CD4-positive, alpha-beta T cell (primary cell): Measurements from ENCODE around the gene MRPS23. TPM values are rescaled to one million over a fixed set of nuclear protein-coding genes. Genes with fewer than 3 reads are reported as not detected.

ENCODE experiments used
- ATAC-seq: fragments of 200-7000 bp; cut with Tn5 transposase; one replicate; pipeline ENCODE4 v1.10.0; 2022; ENCODE audit warnings: mild to moderate bottlenecking; ENCODE audit not compliant: poor library complexity
- CTCF ChIA-PET: fragments of 350-600 bp; sonication (Branson Sonifier 250); formaldehyde crosslinking; loops from one replicate; lab custom pipeline; 2021; ENCODE audit warnings: antibody characterized with exemption, inconsistent platforms; lab: Charles Lee
- POLR2A ChIA-PET: fragments of 350-600 bp; sonication (Branson Sonifier 250); formaldehyde crosslinking; loops from one replicate; lab custom pipeline; 2021; ENCODE audit warnings: antibody characterized with exemption, inconsistent platforms; lab: Charles Lee
- DNase-seq, 14 experiments: peaks; one replicate each; pipeline ENCODE4 v3.0.0-alpha.2; 2013 to 2020; ENCODE audit warnings: mixed read lengths in 2 of 14
- H3K27ac ChIP-seq, 2 donors: one replicate each; pipeline versions ENCODE4 v1.5.1 to v1.7.0; 2013; ENCODE audit warnings: low read length in 2 of 2, low read depth in 1 of 2, mild to moderate bottlenecking in 1 of 2
- H3K27me3 ChIP-seq, 2 experiments: 1 replicate in 1 of 2; 2 replicates in 1 of 2; pipeline versions ENCODE4 v1.6.1 to v1.7.0; 2013; ENCODE audit warnings: low read length in 2 of 2, control low read depth in 1 of 2, mild to moderate bottlenecking in 1 of 2, moderate library complexity in 1 of 2; ENCODE audit not compliant: insufficient read depth in 2 of 2, control insufficient read depth in 1 of 2
- H3K36me3 ChIP-seq: one replicate; pipeline ENCODE4 v1.6.1; 2013; ENCODE audit warnings: low read length, control low read depth; ENCODE audit not compliant: insufficient read depth
- H3K4me1 ChIP-seq: one replicate; pipeline ENCODE4 v1.6.1; 2013; ENCODE audit warnings: low read length, control low read depth; ENCODE audit not compliant: insufficient read depth
- H3K4me3 ChIP-seq: one replicate; pipeline ENCODE4 v1.5.1; 2013; ENCODE audit warnings: mild to moderate bottlenecking, low read length, moderate library complexity
- H3K9me3 ChIP-seq, 2 experiments: 1 replicate in 1 of 2; 2 replicates in 1 of 2; pipeline versions ENCODE4 v1.6.1 to v1.7.0; 2013; ENCODE audit warnings: low read length in 2 of 2, mild to moderate bottlenecking in 2 of 2, control low read depth in 1 of 2, moderate library complexity in 1 of 2; ENCODE audit not compliant: control insufficient read depth in 1 of 2, insufficient read depth in 1 of 2
- H3K27ac Mint-ChIP-seq: one replicate; pipeline ENCODE4 v1.8.0; 2020; ENCODE audit warnings: mixed read lengths
- H3K27me3 Mint-ChIP-seq: one replicate; pipeline ENCODE4 v1.8.0; 2021; ENCODE audit warnings: mixed read lengths
- H3K36me3 Mint-ChIP-seq: one replicate; pipeline ENCODE4 v1.8.0; 2021; ENCODE audit warnings: low read depth, mixed read lengths
- H3K4me1 Mint-ChIP-seq: one replicate; pipeline ENCODE4 v1.8.0; 2021; ENCODE audit warnings: low read depth, mixed read lengths
- H3K4me3 Mint-ChIP-seq: one replicate; pipeline ENCODE4 v1.8.0; 2020; ENCODE audit warnings: mild to moderate bottlenecking, mixed read lengths
- H3K9me3 Mint-ChIP-seq: one replicate; pipeline ENCODE4 v1.8.0; 2020; ENCODE audit warnings: mixed read lengths
- intact Hi-C, 2 experiments: fragments of 100-400 bp; cut with DNase I in 1 of 2; cut with micrococcal nuclease in 1 of 2; formaldehyde crosslinking; loops; one replicate each; pipeline versions ENCODE4 v1.15.1 to v1.9.0; 2023 to 2025; cut with DNase I, micrococcal nuclease
- polyA plus RNA-seq, 2 donors: library from polyadenylated mRNA; unstranded; fragments of 120-200 nt; gene quantifications; one replicate each; pipeline ENCODE4 v1.2.1, GENCODE V29; 2013
- total RNA-seq, 174 experiments: library from RNA in 2 of 174; stranded (reverse) in 2 of 174; gene quantifications; one replicate each; pipeline ENCODE4 v1.2.3 and lab custom pipeline; 2021 to 2026
- TF ChIP-seq, protein P1 (sequence below): fragments of 200-600 bp; IDR thresholded peaks from one replicate; pipeline ENCODE4 v1.8.0; 2022; ENCODE audit warnings: antibody characterized with exemption, mild to moderate bottlenecking

MRPS23 gene
- total RNA-seq (10 to 100 TPM; 14.6 to 14.7 TPM), total RNA-seq (lab: John Stamatoyannopoulos, UW) (12.5 to 138 (median 33.8) reads per million in 172 experiments)
- polyA plus RNA-seq (2013, experiment 1 of 2): 31.0 TPM
- polyA plus RNA-seq (2013, experiment 2 of 2): 27.8 TPM

DNA sequence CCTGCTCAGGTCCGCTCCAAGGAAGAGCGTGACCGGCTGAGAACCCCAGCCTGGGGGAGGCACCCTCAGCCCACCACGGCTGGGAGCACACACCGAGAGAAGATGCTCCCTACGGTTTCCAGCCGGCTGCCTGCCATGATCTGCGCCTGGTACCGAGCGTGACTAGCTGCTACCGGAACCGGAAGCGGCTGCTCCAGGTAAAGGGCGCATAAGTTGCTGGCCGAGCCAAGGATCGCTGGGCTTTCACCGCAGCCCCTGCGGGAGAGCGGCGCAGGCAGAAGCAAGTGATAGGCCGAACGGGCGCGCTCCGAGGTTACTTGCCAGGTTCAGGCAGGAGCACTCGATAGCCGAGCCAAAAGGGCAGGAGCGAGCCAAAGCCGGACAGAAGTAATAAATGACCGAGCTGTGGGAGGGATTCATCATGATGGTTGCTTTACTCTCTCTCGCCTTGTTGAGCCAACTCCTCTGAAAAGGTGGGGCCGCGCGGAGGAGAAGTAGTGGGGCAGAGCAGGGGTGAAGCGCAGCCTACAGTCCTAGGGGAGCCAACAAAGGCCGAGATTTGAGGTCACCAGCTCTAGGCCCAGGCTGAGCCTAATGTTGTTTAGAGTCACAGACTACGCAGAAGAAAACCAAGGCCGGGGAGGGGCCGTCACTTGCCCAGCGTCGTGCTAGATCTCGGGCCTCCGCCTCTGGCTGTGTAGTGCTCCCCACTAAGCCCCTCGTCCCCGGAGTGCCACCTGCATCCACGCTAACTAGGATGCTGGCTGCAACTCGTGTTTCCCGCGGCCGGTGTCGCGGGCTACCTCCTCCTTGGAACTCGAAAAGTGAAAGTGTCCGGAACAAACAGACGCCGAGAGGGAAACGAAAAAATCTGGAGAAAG, at the start of gene MRPS23:
TSS of gene MRPS23 (minus strand) at position 171 of the 881 bp plus-strand sequence. CDS start at position 137, 34 bp downstream.
- H3K36me3 ChIP-seq: peaks cover 19% of the 10 kb centered on the region
- intact Hi-C loops: loop anchor here in 1 of 2 experiments (1.0 to 10.0 kb wide), 5 partner anchors 157 to 667 kb away; partner anchors contain the start of genes MKS1, MSI2 and SRSF1
- ATAC-seq (peak; percentile 91), DNase-seq (peak; percentile 92 to 99 (median 95))
- peaks cover 32% of the 10 kb centered on the region for H3K36me3 Mint-ChIP-seq
- no peaks in the 10 kb centered on the region for H3K27me3 Mint-ChIP-seq
- peak within 1 kb of the TSS; percentile 88 to 93 for H3K27ac ChIP-seq
- peaks cover 42% of the 10 kb centered on the region for H3K4me1 ChIP-seq
- H3K9me3 Mint-ChIP-seq: no peaks in the 10 kb centered on the region
- peak within 1 kb of the TSS; percentile 99 for H3K4me3 ChIP-seq
- no peaks in the 10 kb centered on the region for H3K27me3 ChIP-seq
- no peaks in the 10 kb centered on the region for H3K9me3 ChIP-seq
- ChIA-PET POLR2A (interaction anchor here (0.5 to 2.8 kb wide), 36 partner anchors 8 to 1770 kb away, joined by 3 to 61 read pairs (median 4); partner anchors contain the start of genes AKAP1, CLTC, CUEDC1 and DYNLL2), CTCF (interaction anchor here (0.8 to 1.8 kb wide), 5 partner anchors 17 to 264 kb away, joined by 3 to 6 read pairs (median 4); partner anchors contain the start of gene SRSF1)
- H3K27ac Mint-ChIP-seq: peak within 1 kb of the TSS; percentile 97
- TF ChIP-seq, protein P1, sequence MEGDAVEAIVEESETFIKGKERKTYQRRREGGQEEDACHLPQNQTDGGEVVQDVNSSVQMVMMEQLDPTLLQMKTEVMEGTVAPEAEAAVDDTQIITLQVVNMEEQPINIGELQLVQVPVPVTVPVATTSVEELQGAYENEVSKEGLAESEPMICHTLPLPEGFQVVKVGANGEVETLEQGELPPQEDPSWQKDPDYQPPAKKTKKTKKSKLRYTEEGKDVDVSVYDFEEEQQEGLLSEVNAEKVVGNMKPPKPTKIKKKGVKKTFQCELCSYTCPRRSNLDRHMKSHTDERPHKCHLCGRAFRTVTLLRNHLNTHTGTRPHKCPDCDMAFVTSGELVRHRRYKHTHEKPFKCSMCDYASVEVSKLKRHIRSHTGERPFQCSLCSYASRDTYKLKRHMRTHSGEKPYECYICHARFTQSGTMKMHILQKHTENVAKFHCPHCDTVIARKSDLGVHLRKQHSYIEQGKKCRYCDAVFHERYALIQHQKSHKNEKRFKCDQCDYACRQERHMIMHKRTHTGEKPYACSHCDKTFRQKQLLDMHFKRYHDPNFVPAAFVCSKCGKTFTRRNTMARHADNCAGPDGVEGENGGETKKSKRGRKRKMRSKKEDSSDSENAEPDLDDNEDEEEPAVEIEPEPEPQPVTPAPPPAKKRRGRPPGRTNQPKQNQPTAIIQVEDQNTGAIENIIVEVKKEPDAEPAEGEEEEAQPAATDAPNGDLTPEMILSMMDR: no peak
- H3K4me3 Mint-ChIP-seq: peak within 1 kb of the TSS; percentile 95
- H3K4me1 Mint-ChIP-seq: peaks cover 45% of the 10 kb centered on the region

DNA sequence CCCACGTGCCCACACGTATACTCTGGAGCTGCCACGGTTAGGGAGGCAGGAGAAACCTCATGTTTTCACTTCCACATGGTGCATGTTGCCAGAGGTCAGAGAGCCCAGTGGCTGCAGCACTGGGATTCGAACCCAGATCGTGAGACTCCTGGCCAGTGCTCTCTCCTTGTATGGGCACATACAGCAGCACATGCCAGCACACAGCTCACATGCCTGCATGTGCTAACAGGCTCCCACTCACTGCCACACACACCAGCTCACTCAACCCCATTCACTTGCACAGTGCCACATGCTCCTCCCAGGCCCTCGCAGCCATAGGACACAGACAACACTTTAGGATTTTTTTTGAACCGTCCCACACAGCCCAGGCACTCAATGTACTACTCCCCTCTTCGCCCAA, 49.5 kb upstream of the MRPS23 start:
- ChIA-PET POLR2A (no interaction called here), CTCF (interaction anchor here (1.6 kb wide), 1 partner anchor 213 kb away, joined by 3 read pairs; no protein-coding TSS in a partner anchor)
- Mint-ChIP-seq H3K4me3 (no peak overlapping the region), H3K36me3 (no peaks in the 10 kb centered on the region), H3K27ac (no peak overlapping the region), H3K9me3 (no peaks in the 10 kb centered on the region), H3K4me1 (peaks cover 11% of the 10 kb centered on the region), H3K27me3 (no peaks in the 10 kb centered on the region)
- Histone ChIP-seq H3K4me1 (peaks cover 21% of the 10 kb centered on the region), H3K4me3 (no peak overlapping the region), H3K36me3 (no peaks in the 10 kb centered on the region), H3K27ac (no peak overlapping the region), H3K27me3 (no peaks in the 10 kb centered on the region), H3K9me3 (no peaks in the 10 kb centered on the region)
- no peak for DNase-seq
- TF ChIP-seq, protein P1: no peak
- intact Hi-C loops: no loop called here
- ATAC-seq: no peak

- H3K27me3 ChIP-seq: no peaks in the 10 kb centered on the region
- no peak overlapping the region for H3K4me3 ChIP-seq
- DNase-seq (no peak), ATAC-seq (no peak)
- Mint-ChIP-seq H3K4me3 (no peak overlapping the region), H3K36me3 (no peaks in the 10 kb centered on the region), H3K27ac (no peak overlapping the region), H3K9me3 (no peaks in the 10 kb centered on the region), H3K27me3 (no peaks in the 10 kb centered on the region), H3K4me1 (peaks cover 11% of the 10 kb centered on the region)
- H3K36me3 ChIP-seq: no peaks in the 10 kb centered on the region
- peaks cover 17% of the 10 kb centered on the region for H3K4me1 ChIP-seq
- POLR2A ChIA-PET: no interaction called here
- intact Hi-C loops: no loop called here
- no peaks in the 10 kb centered on the region for H3K9me3 ChIP-seq
- TF ChIP-seq, protein P1: no peak
- H3K27ac ChIP-seq: no peak overlapping the region
- CTCF ChIA-PET: no interaction called here
Observed at GRCh38 chr17:57898487-57899311, 48.9 kb upstream of the MRPS23 start.
